Measurements from ENCODE around the gene BICDL1.

The BICDL1 gene

GRCh38 chr12:120102189-120103043 lies 113.4 kb downstream of the BICDL1 start:
- DNase-seq: no peak

GRCh38 chr12:120103044-120103338 lies 114.0 kb downstream of the BICDL1 start:
- DNase-seq: no peak

- no peak for DNase-seq
Measured at GRCh38 chr12:120103371-120103770, 114.3 kb downstream of the BICDL1 start.

GRCh38 chr12:120106151-120106550 lies 117.1 kb downstream of the BICDL1 start:
- DNase-seq: no peak

- DNase-seq: no peak
Measured at GRCh38 chr12:120109570-120110267, 120.7 kb downstream of the BICDL1 start.

- DNase-seq: no peak
Measured at GRCh38 chr12:120110550-120111501, 121.8 kb downstream of the BICDL1 start.

GRCh38 chr12:120115066-120115465 lies 126.0 kb downstream of the BICDL1 start:
- DNase-seq: no peak

- no peak for DNase-seq
Measured at GRCh38 chr12:120115692-120116440, 126.8 kb downstream of the BICDL1 start.

- no peak for DNase-seq
Measured at GRCh38 chr12:120116441-120116791, 127.4 kb downstream of the BICDL1 start, which contains the start of gene RAB35. TSS of gene RAB35 (minus strand) at chr12:120116753. CDS start at chr12:120116650, 103 bp downstream.

- DNase-seq: peak; percentile 97
Measured at GRCh38 chr12:120116792-120117651, 128.0 kb downstream of the BICDL1 start.

- DNase-seq: no peak
Measured at GRCh38 chr12:120117961-120118320, 128.9 kb downstream of the BICDL1 start.

- no peak for DNase-seq
Measured at GRCh38 chr12:120118321-120119061, 129.5 kb downstream of the BICDL1 start.

- DNase-seq: no peak
Measured at GRCh38 chr12:120119271-120119973, 130.4 kb downstream of the BICDL1 start.

- DNase-seq: no peak
Measured at GRCh38 chr12:120121343-120121742, 132.3 kb downstream of the BICDL1 start.

GRCh38 chr12:120121766-120122293 lies 132.8 kb downstream of the BICDL1 start:
- no peak for DNase-seq

GRCh38 chr12:120125029-120125428 lies 136.0 kb downstream of the BICDL1 start:
- peak; percentile 6 for DNase-seq

- no peak for DNase-seq
Measured at GRCh38 chr12:120125792-120126634, 137.0 kb downstream of the BICDL1 start.

GRCh38 chr12:120126635-120127005 lies 137.6 kb downstream of the BICDL1 start:
- peak; percentile 30 for DNase-seq

GRCh38 chr12:120130011-120130410 lies 141.0 kb downstream of the BICDL1 start:
- DNase-seq: peak; percentile 3
